Measurements from ENCODE around the gene MLLT6. TPM values are rescaled to one million over a fixed set of nuclear protein-coding genes. Genes with fewer than 3 reads are reported as not detected.

MLLT6 gene
- total and polyA plus RNA-seq, 2 of the 13 experiments (the other 11 are each of a cell fraction or from before 2014, with no cell fraction given): 50.7 to 69.5 TPM

GRCh38 chr17:38746004-38746848 is 41.2 kb downstream of the MLLT6 start (continued):
- TF ChIP-seq ZNF274 (CRISPR knock-in tag; IDR thresholded peaks at IDR 0.05) (peak; percentile 21; the same call in 1 of the 2 replicates), DNMT1 (CRISPR knock-in tag; IDR thresholded peaks at IDR 0.05) (0 out of 2 replicates have a peak, but pooled peaks have one; percentile 52), MAZ (IDR thresholded peaks at IDR 0.05; ENCODE audit: borderline replicate concordance, low read depth, low read length) (no peak), MAZ (CRISPR knock-in tag; IDR thresholded peaks at IDR 0.05; ENCODE audit: low read depth) (peak; percentile 71), U2AF2 (IDR thresholded peaks at IDR 0.05; ENCODE audit: low read depth, low read length) (peak; percentile 96; the same call in 1 of the 2 replicates), ZNF160 (CRISPR knock-in tag; IDR thresholded peaks at IDR 0.05) (no peak), ZNF770 (CRISPR knock-in tag; IDR thresholded peaks at IDR 0.05) (peak; percentile 52; the same call in 1 of the 2 replicates), MTF1 (CRISPR knock-in tag; IDR thresholded peaks at IDR 0.05) (no peak), NR1H2 (CRISPR knock-in tag; IDR thresholded peaks at IDR 0.05; ENCODE audit: borderline replicate concordance, low read depth) (no peak), CHD2 (IDR thresholded peaks at IDR 0.05; ENCODE audit: low read depth, low read length) (no peak), PRMT3 (CRISPR knock-in tag; IDR thresholded peaks at IDR 0.05; ENCODE audit: borderline replicate concordance, low read depth) (no peak), U2AF1 (optimal IDR thresholded peaks at IDR 0.05; ENCODE audit: low read depth, low read length) (no peak), ZNF75D (CRISPR knock-in tag; IDR thresholded peaks at IDR 0.05; ENCODE audit: borderline replicate concordance) (no peak), AGO2 (optimal IDR thresholded peaks at IDR 0.05; ENCODE audit: low read depth, low read length) (no peak), MIER2 (CRISPR knock-in tag; IDR thresholded peaks at IDR 0.05) (no peak; the same call in 1 of the 2 replicates), ZNF556 (CRISPR knock-in tag; IDR thresholded peaks at IDR 0.05; ENCODE audit: borderline replicate concordance) (no peak; the same call in 1 of the 2 replicates), TFE3 (CRISPR knock-in tag; IDR thresholded peaks at IDR 0.05) (peak; percentile 99), FIP1L1 (IDR thresholded peaks at IDR 0.05; ENCODE audit: borderline replicate concordance, insufficient read depth, low read depth, low read length) (no peak), ADNP (CRISPR knock-in tag; IDR thresholded peaks at IDR 0.05) (no peak), ZNF775 (CRISPR knock-in tag; IDR thresholded peaks at IDR 0.05; ENCODE audit: borderline replicate concordance) (no peak), KLF9 (CRISPR knock-in tag; IDR thresholded peaks at IDR 0.05; ENCODE audit: low read depth) (peak; percentile 79; the same call in 1 of the 2 replicates), ZNF276 (CRISPR knock-in tag; IDR thresholded peaks at IDR 0.05; ENCODE audit: low read depth) (no peak), SCMH1 (CRISPR knock-in tag; IDR thresholded peaks at IDR 0.05; ENCODE audit: borderline replicate concordance) (no peak), CBX2 (IDR thresholded peaks at IDR 0.05; ENCODE audit: low read depth, low read length) (no peak), CBX2 (CRISPR knock-in tag; IDR thresholded peaks at IDR 0.05; ENCODE audit: low read depth) (no peak)

Measured in HepG2 (cell line).